Lower lobe of right lung (tissue), 2 donors: ENCODE measurements around the gene TSSK6. TPM values are rescaled to one million over a fixed set of nuclear protein-coding genes. Genes with fewer than 3 reads are reported as not detected.
A peak's percentile ranks its signal among the peaks of the same experiment; 100 is the strongest.

Experiments used
- ATAC-seq, 2 donors: fragments of 200-7000 bp; cut with Tn5 transposase; one replicate each; pipeline ENCODE4 v1.9.1; 2020 to 2022; ENCODE audit warnings: mild to moderate bottlenecking in 2 of 2, moderate library complexity in 2 of 2
- DNase-seq: peaks from one replicate; pipeline ENCODE4 v3.0.0-alpha.2; 2020
- H3K27ac ChIP-seq: fragments of 200-600 bp; one replicate; pipeline ENCODE4 v1.8.0; 2022
- H3K27me3 ChIP-seq: fragments of 200-600 bp; one replicate; pipeline ENCODE4 v1.8.0; 2022; ENCODE audit warnings: low read depth
- H3K36me3 ChIP-seq: fragments of 200-600 bp; one replicate; pipeline ENCODE4 v1.8.0; 2022; ENCODE audit warnings: mild to moderate bottlenecking
- H3K4me1 ChIP-seq: fragments of 200-600 bp; one replicate; pipeline ENCODE4 v1.8.0; 2022
- H3K4me3 ChIP-seq: fragments of 200-600 bp; one replicate; pipeline ENCODE4 v1.8.0; 2022; ENCODE audit warnings: mild to moderate bottlenecking
- H3K9me3 ChIP-seq: fragments of 200-600 bp; one replicate; pipeline ENCODE4 v1.8.0; 2022
- intact Hi-C: fragments of 100-400 bp; cut with DNase I; formaldehyde crosslinking; loops from one replicate; pipeline ENCODE4 v1.11.0; 2022
- total RNA-seq: library from RNA; stranded (reverse); fragmentation: NEBNext Ultra II Directional; extraction: Animal tissue kit (Norgen Biotek cat#: 25700); gene quantifications from one replicate; pipeline ENCODE4 v1.2.1, GENCODE V29; 2021
- TF ChIP-seq, protein P1 (sequence below): fragments of 200-600 bp; IDR thresholded peaks from one replicate; pipeline ENCODE4 v1.8.0; 2022; ENCODE audit warnings: antibody characterized with exemption, mild to moderate bottlenecking
- donor health status: DM: no; HTN: yes; CAD: no; lungs with severe emphysema.

TSSK6 gene
- total RNA-seq, 1 donor from 2014 or later = 2.9 TPM

DNA sequence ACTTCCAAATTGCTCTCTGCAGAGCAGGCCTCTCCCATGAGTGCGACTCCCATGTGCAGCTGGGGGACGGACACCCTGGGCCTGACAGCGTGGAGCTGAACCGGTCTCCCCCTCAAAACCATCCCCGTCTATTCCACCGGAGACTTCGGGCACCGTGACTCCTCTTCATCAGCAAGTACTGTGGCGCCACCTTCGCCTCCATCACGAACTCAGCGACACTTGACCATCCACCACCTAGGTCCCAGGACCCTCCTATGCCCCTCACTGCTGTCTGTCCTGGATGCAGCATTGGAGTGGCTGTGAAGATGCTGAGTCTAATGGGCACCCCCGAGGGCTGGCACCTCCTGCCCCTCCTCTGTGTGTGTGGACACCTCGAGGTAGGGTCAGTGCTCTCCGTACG, 43.3 kb upstream of the TSSK6 start:
- H3K36me3 ChIP-seq = no peaks in the 10 kb centered on the region
- no peaks in the 10 kb centered on the region for H3K4me1 ChIP-seq
- TF ChIP-seq, protein P1, sequence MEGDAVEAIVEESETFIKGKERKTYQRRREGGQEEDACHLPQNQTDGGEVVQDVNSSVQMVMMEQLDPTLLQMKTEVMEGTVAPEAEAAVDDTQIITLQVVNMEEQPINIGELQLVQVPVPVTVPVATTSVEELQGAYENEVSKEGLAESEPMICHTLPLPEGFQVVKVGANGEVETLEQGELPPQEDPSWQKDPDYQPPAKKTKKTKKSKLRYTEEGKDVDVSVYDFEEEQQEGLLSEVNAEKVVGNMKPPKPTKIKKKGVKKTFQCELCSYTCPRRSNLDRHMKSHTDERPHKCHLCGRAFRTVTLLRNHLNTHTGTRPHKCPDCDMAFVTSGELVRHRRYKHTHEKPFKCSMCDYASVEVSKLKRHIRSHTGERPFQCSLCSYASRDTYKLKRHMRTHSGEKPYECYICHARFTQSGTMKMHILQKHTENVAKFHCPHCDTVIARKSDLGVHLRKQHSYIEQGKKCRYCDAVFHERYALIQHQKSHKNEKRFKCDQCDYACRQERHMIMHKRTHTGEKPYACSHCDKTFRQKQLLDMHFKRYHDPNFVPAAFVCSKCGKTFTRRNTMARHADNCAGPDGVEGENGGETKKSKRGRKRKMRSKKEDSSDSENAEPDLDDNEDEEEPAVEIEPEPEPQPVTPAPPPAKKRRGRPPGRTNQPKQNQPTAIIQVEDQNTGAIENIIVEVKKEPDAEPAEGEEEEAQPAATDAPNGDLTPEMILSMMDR = no peak
- H3K4me3 ChIP-seq = no peak overlapping the region
- intact Hi-C loops = no loop called here
- peaks cover 9% of the 10 kb centered on the region for H3K27me3 ChIP-seq
- ATAC-seq (no peak), DNase-seq (no peak)
- H3K9me3 ChIP-seq = no peaks in the 10 kb centered on the region
- H3K27ac ChIP-seq = no peak overlapping the region

DNA sequence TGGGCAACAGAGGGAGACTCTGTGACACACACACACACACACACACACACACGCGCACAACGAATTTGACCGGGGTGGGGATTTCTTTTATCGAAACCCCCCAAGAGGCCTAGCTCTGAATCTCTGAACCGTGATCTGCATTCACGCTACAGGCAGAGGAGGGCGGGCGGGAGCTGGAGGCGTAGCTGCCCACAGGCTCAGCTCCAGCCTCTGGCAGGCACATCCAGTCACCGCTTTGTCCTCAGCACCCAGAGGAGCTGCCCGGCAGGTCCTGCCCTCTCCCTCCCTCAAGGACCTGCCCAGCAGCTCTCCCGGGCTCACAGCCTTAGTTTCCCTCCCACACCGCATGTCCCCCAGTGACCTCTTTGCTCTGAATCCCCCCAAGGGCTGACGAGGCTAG, 42.7 kb upstream of the TSSK6 start:
- TF ChIP-seq, protein P1 = no peak
- H3K36me3 ChIP-seq = no peaks in the 10 kb centered on the region
- intact Hi-C loops = no loop called here
- no peaks in the 10 kb centered on the region for H3K9me3 ChIP-seq
- H3K4me3 ChIP-seq = no peak overlapping the region
- ATAC-seq = no peak
- H3K27me3 ChIP-seq = peaks cover 9% of the 10 kb centered on the region
- DNase-seq = no peak
- no peaks in the 10 kb centered on the region for H3K4me1 ChIP-seq
- no peak overlapping the region for H3K27ac ChIP-seq

DNA sequence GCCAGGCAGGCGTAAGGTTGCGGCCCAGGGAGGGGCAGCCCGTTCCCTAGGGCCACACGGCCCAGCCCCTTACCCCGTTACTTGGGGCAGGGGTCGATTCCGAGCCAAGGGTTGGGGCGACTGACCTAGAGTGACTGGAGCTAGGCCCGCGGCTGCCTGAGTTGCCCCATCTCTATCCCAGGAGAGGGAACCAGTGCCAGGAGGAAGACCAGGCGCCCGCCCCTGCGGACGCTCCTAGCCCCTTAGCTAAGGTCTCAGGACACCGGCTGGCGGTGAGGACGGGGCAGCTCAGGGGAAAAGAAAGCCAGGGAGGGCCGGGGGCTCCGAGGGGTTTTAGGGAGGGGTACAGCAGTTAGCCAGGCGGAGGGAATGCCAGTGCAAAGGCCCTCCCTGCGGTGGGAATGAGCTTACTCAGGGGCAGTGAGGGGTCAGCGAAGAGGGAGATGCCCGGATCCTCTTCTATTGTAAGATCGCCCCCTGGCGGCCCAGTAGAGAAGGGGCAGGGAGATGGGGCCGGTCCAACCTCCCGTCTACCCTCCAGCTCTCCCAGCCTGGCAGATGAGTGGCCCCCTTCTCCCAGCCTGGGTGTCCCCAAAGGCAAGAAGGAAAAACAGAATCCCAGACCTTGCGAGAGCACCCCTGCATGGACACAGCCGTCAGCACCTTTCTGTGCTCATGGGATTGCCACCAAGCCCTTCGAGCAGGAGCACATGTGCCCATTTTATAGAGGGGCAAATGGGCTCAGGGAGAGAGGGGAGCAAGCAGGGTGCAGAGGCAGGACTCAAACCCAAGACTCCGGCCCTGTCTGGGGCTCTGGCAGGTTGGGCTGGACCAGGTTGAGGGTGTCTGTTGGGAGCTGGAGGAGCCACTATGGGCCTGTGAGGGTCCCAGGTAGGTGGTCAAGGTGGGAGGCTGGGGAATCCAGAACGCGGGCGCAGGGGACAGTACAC, 39.0 kb upstream of the TSSK6 start:
- TF ChIP-seq, protein P1 = peak; percentile 79
- intact Hi-C loops = no loop called here
- peak; percentile 68 to 72 for ATAC-seq
- H3K4me3 ChIP-seq = no peak overlapping the region
- H3K36me3 ChIP-seq = no peaks in the 10 kb centered on the region
- no peaks in the 10 kb centered on the region for H3K9me3 ChIP-seq
- no peaks in the 10 kb centered on the region for H3K4me1 ChIP-seq
- no peak overlapping the region for H3K27ac ChIP-seq
- peak; percentile 74 for DNase-seq
- H3K27me3 ChIP-seq = peaks cover 18% of the 10 kb centered on the region

DNA sequence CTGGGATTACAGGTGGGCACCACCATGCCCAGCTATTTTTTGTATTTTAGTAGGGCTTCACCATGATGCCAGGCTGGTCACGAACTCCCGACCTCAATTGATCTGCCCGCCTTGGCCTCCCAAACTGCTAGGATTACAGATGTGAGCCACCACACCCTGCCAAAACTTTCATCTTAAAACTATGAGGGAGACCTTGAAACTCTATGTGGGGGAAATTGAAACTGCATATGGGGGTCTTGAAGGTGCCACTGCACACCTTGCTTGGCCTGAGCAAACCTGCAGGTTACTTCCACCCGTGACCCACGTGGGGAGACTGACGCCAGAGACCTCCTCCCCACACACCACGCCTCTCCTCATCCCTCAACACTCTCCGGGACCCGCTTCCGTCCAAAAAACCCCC, 38.3 kb upstream of the TSSK6 start:
- Histone ChIP-seq H3K27me3 (peaks cover 18% of the 10 kb centered on the region), H3K36me3 (no peaks in the 10 kb centered on the region), H3K27ac (no peak overlapping the region), H3K9me3 (no peaks in the 10 kb centered on the region), H3K4me3 (no peak overlapping the region), H3K4me1 (no peaks in the 10 kb centered on the region)
- intact Hi-C loops = no loop called here
- DNase-seq (no peak), ATAC-seq (no peak)
- TF ChIP-seq, protein P1 = no peak

DNA sequence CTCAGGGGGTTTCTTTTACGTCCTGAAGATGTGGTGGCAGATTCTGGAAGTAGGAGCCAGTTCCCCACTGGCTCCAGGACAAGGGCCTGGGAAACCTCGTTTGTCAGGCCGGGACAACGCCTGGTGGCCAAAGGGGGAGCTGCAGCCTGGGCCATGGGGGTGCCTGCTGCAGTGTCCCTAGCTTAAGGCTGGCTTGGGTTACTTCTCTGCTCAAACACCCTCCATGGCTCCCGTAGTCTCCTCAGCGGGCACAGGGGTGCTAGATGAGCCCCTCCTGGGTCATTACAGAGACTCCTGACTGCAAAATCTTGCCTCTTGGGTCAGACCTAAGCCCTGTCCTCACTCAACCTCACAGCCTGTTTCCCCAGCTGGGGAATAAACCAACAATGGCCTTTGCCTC, 37.5 kb upstream of the TSSK6 start:
- TF ChIP-seq, protein P1 = peak; percentile 51
- H3K36me3 ChIP-seq = no peaks in the 10 kb centered on the region
- H3K4me3 ChIP-seq = no peak overlapping the region
- peaks cover 18% of the 10 kb centered on the region for H3K27me3 ChIP-seq
- intact Hi-C loops = no loop called here
- DNase-seq (no peak), ATAC-seq (peak; percentile 25 to 44)
- H3K9me3 ChIP-seq = no peaks in the 10 kb centered on the region
- no peaks in the 10 kb centered on the region for H3K4me1 ChIP-seq
- no peak overlapping the region for H3K27ac ChIP-seq
